Uterus (tissue), 2 donors: ENCODE data around the gene EGFLAM.

Experiments used
- CTCF ChIP-seq, 4 experiments: fragments of 200-600 bp in 2 of 4; fragments of 450-650 bp in 2 of 4; sonication (generic) in 2 of 4; IDR thresholded peaks; one replicate each; pipeline ENCODE4 v1.5.1; 2016 to 2019; ENCODE audit warnings: antibody characterized with exemption in 4 of 4, mild to moderate bottlenecking in 2 of 4, moderate library complexity in 1 of 4
- POLR2A ChIP-seq, 2 donors: fragments of 450-650 bp; IDR thresholded peaks; one replicate each; pipeline ENCODE4 v1.6.1; 2016; ENCODE audit warnings: antibody characterized with exemption in 2 of 2, mild to moderate bottlenecking in 1 of 2, moderate library complexity in 1 of 2

GRCh38 chr5:38445374-38446028 lies 187.1 kb downstream of the EGFLAM start:
- TF ChIP-seq POLR2A (IDR thresholded peaks at IDR 0.05) (no peak), CTCF (IDR thresholded peaks at IDR 0.05) (no peak)
